Loucy (cell line): ENCODE data around the gene VPS13A.
"Not testable (repeated sequence)": the region's sequence is repeated elsewhere in the genome, so short reads cannot be mapped to it uniquely, and the experiment has no call there.

Source experiments
- H2AFZ ChIP-seq: fragments of 200-600 bp; sonication (generic); 2 replicates; pipeline ENCODE4 v1.6.0; 2016; ENCODE audit warnings: antibody characterized with exemption, mild to moderate bottlenecking, low read length, moderate library complexity
- H3F3A ChIP-seq: fragments of 200-600 bp; 2 replicates; pipeline ENCODE4 v1.6.0; 2016; ENCODE audit warnings: antibody characterized with exemption, low read depth, mild to moderate bottlenecking
- H3K27me3 ChIP-seq: fragments of 200-600 bp; sonication (generic); 2 replicates; pipeline ENCODE4 v1.6.1; 2014; ENCODE audit warnings: low read length, mild to moderate bottlenecking; ENCODE audit not compliant: insufficient read depth, poor library complexity, severe bottlenecking
- H3K36me3 ChIP-seq: fragments of 200-600 bp; sonication (generic); 2 replicates; pipeline ENCODE4 v1.6.1; 2016; ENCODE audit warnings: low read length; ENCODE audit not compliant: insufficient read depth
- H3K4me1 ChIP-seq: fragments of 200-600 bp; sonication (generic); 2 replicates; pipeline ENCODE4 v1.5.1; 2014; ENCODE audit warnings: low read length, mild to moderate bottlenecking; ENCODE audit not compliant: insufficient read depth, poor library complexity, severe bottlenecking
- H3K4me2 ChIP-seq: fragments of 200-600 bp; sonication (generic); 2 replicates; pipeline ENCODE4 v1.6.0; 2014; ENCODE audit warnings: antibody characterized with exemption, low read length, low read depth, mild to moderate bottlenecking; ENCODE audit not compliant: poor library complexity, severe bottlenecking
- H3K4me3 ChIP-seq: fragments of 200-600 bp; sonication (generic); 2 replicates; pipeline ENCODE4 v1.5.1; 2014; ENCODE audit warnings: low read length, mild to moderate bottlenecking, mixed read lengths; ENCODE audit not compliant: poor library complexity, severe bottlenecking
- H3K79me2 ChIP-seq: fragments of 200-600 bp; sonication (generic); 2 replicates; pipeline ENCODE4 v1.6.1; 2014; ENCODE audit warnings: low read length; ENCODE audit not compliant: insufficient read depth
- H3K9ac ChIP-seq: fragments of 200-600 bp; sonication (generic); 2 replicates; pipeline ENCODE4 v1.6.0; 2014; ENCODE audit warnings: mild to moderate bottlenecking, low read depth, low read length, moderate library complexity; ENCODE audit not compliant: poor library complexity, severe bottlenecking
- H3K9me2 ChIP-seq: fragments of 200-600 bp; sonication (generic); replicated peaks from 2 replicates; pipeline ENCODE4 v1.6.1; 2016; ENCODE audit warnings: low read depth, low read length, mixed read lengths
- H3K9me3 ChIP-seq: fragments of 200-600 bp; sonication (generic); 2 replicates; pipeline ENCODE4 v1.6.1; 2014; ENCODE audit warnings: mild to moderate bottlenecking, antibody characterized with exemption, low read length, low read depth; ENCODE audit not compliant: insufficient read depth
- H4K20me1 ChIP-seq: fragments of 200-600 bp; sonication (generic); 2 replicates; pipeline ENCODE4 v1.6.0; 2014; ENCODE audit warnings: antibody characterized with exemption, low read length, mild to moderate bottlenecking; ENCODE audit not compliant: insufficient read depth, poor library complexity, severe bottlenecking
- EZH2phosphoT487 ChIP-seq: fragments of 200-600 bp; IDR thresholded peaks from 2 replicates; pipeline ENCODE4 v1.6.1; 2018; ENCODE audit warnings: antibody characterized with exemption, mild to moderate bottlenecking, moderate library complexity, borderline replicate concordance
- TF ChIP-seq, protein P1 (sequence below): fragments of 200-600 bp; sonication (generic); conservative IDR thresholded peaks from 2 replicates; pipeline ENCODE4 v1.5.1; 2014; ENCODE audit warnings: mild to moderate bottlenecking, antibody characterized with exemption, low read length

VPS13A gene

DNA sequence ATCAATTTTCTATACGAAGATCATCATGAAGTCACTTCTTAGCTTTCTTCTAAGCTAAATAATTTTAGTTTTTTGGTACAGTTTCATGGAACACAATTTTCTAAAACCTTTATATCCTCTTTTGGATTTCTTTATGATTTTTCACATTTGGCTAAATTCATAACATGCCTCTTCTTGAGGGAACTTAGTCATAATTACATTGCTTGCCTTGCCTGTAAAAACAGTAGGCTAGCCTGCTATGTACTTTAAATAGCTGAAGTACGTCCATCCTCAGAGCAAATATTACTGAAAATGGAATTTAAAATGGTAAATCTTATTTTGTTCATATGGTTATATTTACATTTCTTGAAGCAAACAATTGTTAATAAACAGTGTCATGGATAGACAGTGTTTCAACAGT lies 225.0 kb downstream of the VPS13A start:
- H2AFZ ChIP-seq = no peak overlapping the region

DNA sequence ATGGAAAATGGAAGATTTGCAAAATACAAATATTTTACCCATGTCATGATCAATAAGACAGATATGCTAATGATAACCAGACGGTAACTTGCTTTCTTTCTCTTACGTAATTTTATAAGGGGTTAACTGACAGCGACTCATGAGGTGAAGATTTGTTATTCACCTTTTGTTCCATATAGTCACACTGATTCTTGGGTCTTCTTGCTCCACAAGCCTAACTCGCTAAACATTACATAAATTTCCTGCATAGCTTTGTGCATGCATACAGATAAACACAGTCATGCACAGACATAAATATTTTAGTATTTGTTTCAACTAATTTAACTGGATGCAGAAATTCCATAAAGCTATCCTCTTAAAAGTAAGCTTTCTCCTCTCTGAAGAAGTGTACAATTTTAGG lies 225.9 kb downstream of the VPS13A start:
- Histone ChIP-seq H3K4me3 (no peak overlapping the region), H3K9ac (no peak overlapping the region), H3K36me3 (peaks cover 11% of the 10 kb centered on the region; the same call in 1 of the 2 replicates), H3K4me2 (no peak overlapping the region), H3K27me3 (no peaks in the 10 kb centered on the region), H4K20me1 (no peaks in the 10 kb centered on the region), H3K9me2 (no peaks in the 10 kb centered on the region), H3K9me3 (no peaks in the 10 kb centered on the region), H2AFZ (no peak overlapping the region), H3K4me1 (no peaks in the 10 kb centered on the region), H3K79me2 (no peaks in the 10 kb centered on the region), H3F3A (no peaks in the 10 kb centered on the region)
- TF ChIP-seq, protein P1, sequence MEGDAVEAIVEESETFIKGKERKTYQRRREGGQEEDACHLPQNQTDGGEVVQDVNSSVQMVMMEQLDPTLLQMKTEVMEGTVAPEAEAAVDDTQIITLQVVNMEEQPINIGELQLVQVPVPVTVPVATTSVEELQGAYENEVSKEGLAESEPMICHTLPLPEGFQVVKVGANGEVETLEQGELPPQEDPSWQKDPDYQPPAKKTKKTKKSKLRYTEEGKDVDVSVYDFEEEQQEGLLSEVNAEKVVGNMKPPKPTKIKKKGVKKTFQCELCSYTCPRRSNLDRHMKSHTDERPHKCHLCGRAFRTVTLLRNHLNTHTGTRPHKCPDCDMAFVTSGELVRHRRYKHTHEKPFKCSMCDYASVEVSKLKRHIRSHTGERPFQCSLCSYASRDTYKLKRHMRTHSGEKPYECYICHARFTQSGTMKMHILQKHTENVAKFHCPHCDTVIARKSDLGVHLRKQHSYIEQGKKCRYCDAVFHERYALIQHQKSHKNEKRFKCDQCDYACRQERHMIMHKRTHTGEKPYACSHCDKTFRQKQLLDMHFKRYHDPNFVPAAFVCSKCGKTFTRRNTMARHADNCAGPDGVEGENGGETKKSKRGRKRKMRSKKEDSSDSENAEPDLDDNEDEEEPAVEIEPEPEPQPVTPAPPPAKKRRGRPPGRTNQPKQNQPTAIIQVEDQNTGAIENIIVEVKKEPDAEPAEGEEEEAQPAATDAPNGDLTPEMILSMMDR = no peak
- TF ChIP-seq EZH2phosphoT487 = no peak

More for the DNA sequence above, 225.0 kb downstream of the VPS13A start:
- TF ChIP-seq EZH2phosphoT487 = no peak
- TF ChIP-seq, protein P1 = no peak
- Histone ChIP-seq H3K4me3 (no peak overlapping the region), H3K79me2 (no peaks in the 10 kb centered on the region), H3F3A (no peaks in the 10 kb centered on the region), H3K27me3 (no peaks in the 10 kb centered on the region), H4K20me1 (no peaks in the 10 kb centered on the region), H3K9me2 (no peaks in the 10 kb centered on the region), H3K4me1 (no peaks in the 10 kb centered on the region), H3K4me2 (no peak overlapping the region), H3K9me3 (no peaks in the 10 kb centered on the region), H3K9ac (no peak overlapping the region), H3K36me3 (peaks cover 6% of the 10 kb centered on the region; the same call in 1 of the 2 replicates)

DNA sequence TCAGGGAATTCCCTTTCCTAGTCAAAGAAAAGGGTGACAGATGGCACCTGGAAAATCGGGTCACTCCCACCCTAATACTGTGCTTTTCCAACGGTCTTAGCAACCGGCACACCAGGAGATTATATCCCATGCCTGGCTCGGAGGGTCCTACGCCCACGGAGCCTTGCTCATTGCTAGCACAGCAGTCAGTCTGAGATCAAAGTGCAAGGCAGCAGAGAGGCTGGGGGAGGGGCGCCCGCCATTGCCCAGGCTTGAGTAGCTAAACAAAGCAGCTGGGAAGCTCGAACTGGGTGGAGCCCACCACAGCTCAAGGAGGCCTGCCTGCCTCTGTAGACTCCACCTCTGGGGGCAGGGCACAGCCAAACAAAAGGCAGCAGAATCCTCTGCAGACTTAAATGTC lies 231.2 kb downstream of the VPS13A start:
- H3K9ac ChIP-seq, H4K20me1 ChIP-seq, H3K4me1 ChIP-seq, H3K27me3 ChIP-seq, H3F3A ChIP-seq, H2AFZ ChIP-seq, H3K79me2 ChIP-seq, H3K9me3 ChIP-seq, H3K9me2 ChIP-seq, H3K4me3 ChIP-seq, H3K4me2 ChIP-seq: not testable (repeated sequence)
- H3K36me3 ChIP-seq = peaks cover 12% of the 10 kb centered on the region; the same call in 1 of the 2 replicates

DNA sequence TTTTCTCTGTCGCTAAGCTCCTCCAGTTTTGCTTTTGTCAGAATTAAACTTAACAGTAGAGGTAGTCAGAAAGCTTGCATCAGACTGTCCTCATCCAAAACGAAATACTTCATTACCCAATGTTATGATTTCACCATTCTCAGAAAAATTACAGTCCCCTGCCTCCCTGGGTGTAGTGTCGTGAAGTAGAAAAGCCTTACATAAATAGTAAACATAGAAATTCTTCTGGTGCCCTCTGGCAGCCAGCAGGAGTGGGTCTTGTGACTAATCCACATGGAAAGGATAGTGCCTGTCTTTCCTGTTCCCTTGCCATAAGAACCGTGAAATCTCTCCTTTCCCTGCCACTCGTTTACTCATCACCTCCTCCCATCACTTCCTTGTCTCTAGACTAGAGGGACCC lies 240.2 kb downstream of the VPS13A start:
- TF ChIP-seq, protein P1 = no peak
- no peak for TF ChIP-seq EZH2phosphoT487
- H3K9me3 ChIP-seq = no peaks in the 10 kb centered on the region
- H2AFZ ChIP-seq = no peak overlapping the region
- no peak overlapping the region for H3K4me2 ChIP-seq
- H3K36me3 ChIP-seq = no peaks in the 10 kb centered on the region
- H3K4me1 ChIP-seq = no peaks in the 10 kb centered on the region
- H3K79me2 ChIP-seq = no peaks in the 10 kb centered on the region
- H3K27me3 ChIP-seq = no peaks in the 10 kb centered on the region
- no peaks in the 10 kb centered on the region; the same call in 1 of the 2 replicates for H3F3A ChIP-seq
- H3K4me3 ChIP-seq = no peak overlapping the region
- no peaks in the 10 kb centered on the region for H4K20me1 ChIP-seq
- H3K9ac ChIP-seq = no peak overlapping the region
- H3K9me2 ChIP-seq = no peaks in the 10 kb centered on the region
